ENCODE results near the gene SEZ6L2.
"Not testable (repeated sequence)": the region's sequence is repeated elsewhere in the genome, so short reads cannot be mapped to it uniquely, and the experiment has no call there.

SEZ6L2 gene

DNA sequence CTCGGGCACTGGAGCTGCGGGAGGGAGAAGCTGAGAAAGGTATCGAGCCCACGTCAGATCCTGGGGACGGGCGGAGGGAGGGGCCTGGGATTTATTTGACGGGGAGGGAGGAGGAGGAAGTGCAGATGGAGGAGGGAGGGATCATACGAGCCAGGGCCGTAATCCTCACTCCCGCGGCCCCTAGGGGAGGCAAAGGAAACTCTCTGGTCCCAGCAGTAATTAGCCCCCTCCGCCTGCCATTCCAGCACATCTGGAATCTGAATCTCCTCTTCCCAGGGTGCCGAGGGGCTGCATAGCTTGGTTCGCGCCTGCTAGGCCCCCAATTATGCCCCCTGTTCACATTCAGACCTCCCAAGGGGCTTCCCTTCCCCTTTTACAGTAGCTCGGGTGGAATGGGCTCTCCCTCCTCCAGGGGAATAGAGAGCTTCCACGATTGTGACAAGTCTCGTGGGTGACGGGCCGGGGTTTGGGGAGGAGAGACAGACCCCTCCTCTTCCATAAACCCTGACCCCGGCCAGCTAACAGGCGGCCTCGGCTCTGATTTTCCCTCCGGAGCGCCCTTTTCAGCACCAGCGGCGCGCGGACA lies at the start of gene SEZ6L2:
Gene SEZ6L2, minus strand, starts transcription at position 35 of the 586 bp plus-strand sequence. CDS start 531 bp downstream, outside the sequence.
- DNase-seq (ENCODE audit: low read depth): peak; percentile 58

DNA sequence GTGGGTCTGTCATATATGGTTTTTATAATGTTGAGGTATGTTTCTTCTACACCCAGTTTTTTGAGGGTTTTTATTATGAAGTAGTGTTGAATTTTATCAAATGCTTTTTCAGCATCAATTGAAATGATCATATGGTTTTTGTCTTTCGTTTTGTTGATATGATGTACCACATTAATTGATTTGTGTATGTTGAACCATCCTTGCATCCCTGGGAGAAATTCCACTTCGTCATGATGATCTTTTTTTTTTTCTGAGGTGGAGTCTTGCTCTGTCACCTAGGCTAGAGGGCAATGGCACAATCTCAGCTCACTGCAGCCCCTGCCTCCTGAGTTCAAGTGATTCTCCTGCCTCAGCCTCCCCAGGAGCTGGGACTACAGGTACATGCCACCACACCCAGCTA lies 48.5 kb upstream of the SEZ6L2 start:
- no peak for DNase-seq (ENCODE audit: low read depth)

DNA sequence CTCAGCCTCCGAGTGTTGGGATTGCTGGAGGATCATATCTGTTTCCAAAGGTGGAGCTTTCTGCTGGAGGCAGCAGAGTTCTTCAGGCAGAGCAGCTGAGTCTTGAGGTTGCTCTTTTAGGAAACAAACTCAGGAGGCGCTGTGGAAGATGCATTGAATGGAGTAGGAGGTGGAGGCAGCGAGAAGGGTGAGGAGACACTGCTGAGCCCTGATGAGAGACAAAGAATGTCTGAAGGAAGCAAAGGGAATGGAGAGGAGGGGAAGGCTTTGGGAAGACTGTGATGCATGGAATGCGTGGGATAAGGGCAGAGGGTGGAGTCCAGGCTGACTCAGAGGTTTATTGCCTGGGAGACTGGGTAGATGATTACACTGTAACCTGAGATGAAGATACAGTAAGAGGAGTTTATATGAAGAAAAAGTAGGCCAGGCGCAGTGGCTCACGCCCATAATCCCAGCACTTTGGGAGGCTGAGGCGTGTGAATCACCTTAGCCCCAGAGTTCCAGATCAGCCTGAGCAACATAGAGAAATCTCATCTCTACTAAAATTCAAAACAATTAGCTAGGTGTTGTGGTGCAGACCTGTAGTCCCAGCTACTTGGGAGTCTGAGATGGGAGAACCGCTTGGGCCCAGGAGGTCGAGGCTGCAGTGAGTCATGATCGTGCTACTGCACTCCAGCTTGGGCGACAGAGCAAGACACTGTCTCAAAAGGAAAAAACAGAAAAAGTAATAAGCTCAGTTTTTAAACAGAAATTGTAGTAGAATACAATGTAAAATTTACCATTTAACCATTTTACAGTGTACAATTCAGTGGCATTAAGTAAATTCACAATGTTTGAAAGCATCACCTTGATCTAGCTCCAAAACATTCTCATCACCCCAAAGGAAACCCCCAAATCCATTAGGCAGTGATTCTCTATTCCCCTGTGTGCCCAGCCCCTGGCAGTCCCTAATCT lies 44.8 kb upstream of the SEZ6L2 start:
- DNase-seq (ENCODE audit: low read depth): no peak

DNA sequence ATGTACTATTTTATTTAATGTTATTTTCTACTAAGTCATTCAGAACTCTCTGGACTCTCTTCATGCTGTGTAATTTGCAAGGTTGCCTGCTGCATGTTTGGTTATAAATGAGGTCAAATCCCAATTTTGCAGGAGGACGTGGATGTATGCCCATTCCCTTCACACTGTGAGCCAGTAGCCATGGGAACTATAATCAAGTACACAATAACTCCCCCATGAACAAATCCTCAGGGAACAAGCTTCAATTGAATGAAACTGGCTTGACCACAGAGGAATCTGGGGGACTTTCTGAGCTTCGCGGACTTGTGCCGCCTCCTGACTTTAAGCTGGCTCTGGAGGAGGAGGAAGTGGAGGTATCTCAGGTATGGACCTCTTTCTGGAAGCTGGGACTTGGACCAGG lies 41.3 kb upstream of the SEZ6L2 start:
- no peak for DNase-seq (ENCODE audit: low read depth)

DNA sequence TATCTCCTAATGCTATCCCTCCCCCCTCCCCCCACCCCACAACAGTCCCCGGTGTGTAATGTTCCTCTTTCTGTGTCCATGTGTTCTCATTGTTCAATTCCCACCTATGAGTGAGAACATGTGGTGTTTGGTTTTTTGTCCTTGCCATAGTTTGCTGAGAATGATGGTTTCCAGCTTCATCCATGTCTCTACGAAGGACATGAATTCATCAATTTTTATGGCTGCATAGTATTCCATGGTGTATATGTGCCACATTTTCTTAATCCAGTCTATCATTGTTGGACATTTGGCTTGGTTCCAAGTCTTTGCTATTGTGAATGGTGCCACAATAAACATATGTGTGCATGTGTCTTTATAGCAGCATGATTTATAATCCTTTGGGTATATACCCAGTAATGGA lies 32.4 kb upstream of the SEZ6L2 start:
- DNase-seq (ENCODE audit: low read depth): not testable (repeated sequence)

DNA sequence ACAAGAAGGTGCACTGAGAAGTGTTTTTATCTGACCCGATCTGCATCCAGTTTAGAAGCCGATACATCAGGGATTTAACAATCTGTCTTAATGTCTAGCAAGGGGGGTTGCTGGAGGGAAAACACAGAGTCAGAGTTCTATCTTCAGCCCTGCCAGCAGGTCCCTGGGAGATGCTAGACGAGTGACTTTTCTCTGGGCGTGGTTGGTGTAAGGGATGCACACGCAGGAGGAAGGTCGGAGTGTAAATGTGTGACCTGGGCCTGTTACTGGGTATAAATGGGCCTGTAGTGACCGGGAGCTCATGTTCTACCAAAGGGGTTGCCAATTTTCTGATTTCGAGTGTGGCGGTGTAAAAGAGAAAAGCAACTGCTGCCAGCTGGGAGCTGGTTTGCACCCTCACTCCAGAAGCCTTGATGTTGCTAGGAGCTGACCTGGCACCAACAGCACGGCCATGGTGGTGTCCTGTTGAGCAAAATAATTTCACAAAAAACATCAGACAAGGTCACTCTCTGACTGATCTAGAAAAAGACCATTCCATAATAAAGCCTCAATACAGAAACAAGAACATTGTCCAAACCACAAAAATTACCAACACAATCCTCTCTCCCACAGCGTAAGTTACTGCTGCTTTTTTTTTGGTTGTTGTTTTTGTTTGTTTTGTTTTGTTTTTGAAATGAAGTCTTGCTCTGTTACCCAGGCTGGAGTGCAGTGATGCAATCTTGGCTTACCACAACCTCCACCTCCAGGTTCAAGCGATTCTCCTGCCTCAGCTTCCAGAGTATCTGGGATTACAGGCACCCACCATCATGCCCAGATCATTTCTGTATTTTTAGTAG lies 27.9 kb upstream of the SEZ6L2 start:
- DNase-seq (ENCODE audit: low read depth): no peak

DNA sequence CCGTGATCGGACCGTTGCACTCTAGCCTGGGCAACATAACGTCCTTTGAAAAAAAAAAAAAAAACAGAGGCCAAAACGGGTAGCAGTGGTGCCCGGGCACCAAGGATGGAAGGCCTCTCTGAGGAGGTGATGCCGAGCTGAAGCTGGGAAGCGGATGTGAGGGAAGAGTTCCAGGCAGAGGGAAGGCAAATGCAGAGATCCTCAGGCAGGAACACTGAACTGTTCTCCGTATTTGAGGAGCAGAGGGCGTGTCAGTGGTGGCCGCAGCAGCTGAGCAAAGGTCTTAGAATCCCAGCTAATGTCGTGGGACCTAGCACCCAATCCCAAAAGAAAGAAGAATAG lies 27.3 kb upstream of the SEZ6L2 start:
- DNase-seq (ENCODE audit: low read depth): no peak

DNA sequence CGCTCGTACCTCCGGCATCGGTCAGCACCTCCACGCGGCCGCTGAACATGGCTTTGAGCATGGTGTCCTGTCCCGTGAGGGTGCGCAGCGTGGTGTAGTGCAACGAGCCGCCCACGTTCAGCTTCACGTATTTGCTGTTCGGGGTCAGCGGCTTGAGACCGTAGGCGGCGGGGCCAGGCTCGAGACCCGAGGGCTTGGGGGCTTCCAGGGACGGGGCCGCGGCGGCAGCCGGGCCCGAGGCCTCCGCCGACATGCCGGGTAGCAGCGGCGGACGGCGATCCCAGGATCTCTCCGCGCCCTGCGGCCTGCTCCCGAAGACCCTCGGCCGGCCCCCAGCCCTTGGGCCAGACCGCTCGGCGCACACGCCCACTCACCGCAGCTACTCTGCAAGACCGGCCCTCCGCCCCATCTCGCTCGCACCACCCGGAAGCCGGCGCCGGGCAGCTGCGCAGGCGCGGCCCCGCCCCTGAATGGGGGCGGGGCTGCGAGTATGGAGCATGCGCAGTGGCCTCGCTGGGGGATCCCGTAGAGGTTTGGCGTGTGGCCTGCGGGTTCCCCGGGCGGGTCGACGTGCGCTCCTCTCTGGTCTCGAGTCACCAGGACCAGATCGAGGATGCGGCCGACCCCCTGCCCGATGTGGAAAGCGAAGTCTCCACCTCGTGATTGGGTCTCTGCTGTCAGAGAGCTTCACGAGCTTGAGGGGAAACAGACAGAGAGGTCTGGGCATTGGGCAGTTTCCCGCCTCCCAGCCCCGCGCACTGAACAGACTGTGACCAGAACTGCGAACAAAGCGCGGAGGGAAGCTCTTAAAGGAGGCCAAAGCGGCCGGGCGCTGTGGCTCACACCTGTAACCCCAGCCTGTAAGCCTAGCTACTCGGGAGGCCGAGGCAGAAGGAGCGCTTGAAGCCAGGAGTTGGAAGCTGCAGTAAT lies 26.7 kb upstream of the SEZ6L2 start, which contains the start of gene KCTD13:
Gene KCTD13, minus strand, starts transcription at position 446 of the 930 bp plus-strand sequence. Its CDS starts 193 bp downstream, at position 253.
- DNase-seq (ENCODE audit: low read depth): peak; percentile 80

DNA sequence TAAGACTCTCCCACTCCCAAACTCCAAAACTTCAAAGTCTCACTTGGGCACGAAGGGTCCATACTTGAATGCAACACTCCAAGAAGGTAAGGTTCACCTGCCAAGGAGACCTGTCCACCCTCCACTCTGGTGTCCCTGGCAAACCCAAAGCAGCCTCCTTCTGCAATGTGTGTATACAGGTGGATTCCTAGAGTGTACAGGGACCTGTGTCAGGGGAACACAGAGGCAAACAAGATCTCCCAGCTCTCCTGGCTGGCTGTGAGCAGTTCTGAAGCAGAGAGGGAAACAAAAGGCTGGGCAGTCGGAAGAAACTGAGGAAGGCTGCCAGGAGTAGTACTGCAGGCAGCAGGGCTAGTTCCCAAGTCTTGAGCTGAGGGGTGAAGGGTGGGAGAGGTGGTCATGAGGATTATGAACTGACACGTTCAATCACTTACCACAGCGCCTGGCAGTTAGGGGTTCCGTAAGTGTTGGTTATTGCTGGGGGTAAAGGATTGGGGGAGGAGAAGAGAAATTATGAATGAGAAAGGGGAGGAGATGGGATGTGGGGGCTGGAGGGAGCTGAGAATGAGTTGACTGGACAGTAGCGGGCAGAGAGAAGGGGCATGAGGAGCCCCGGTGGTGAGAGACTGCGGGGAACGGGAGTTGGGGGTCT lies 25.9 kb upstream of the SEZ6L2 start:
- no peak for DNase-seq (ENCODE audit: low read depth)

DNA sequence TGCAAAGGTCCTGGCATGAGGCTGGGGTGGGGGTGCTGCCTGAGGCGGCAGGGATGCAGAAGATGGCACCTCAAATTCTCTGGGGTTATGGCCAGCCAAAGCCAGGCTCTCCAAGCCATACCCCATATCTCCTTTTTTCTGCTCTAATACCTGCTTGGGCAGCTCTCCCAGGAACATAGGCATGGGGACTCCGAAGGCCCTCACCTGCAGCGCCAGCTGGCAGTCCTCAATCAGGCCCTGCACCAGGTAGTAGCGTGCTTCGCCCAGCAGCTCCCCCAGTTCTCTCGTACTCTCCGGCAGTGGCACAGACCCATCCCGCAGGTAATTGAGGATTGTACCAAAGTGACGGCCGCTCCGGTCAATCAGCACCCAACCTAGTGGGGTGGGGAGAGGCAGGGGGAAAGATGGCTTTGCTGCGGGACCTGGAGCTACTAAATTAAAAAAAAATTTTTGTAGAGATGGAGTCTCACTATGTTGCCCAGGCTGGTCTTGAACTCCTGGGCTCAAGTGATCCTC lies 23.7 kb upstream of the SEZ6L2 start:
- no peak for DNase-seq (ENCODE audit: low read depth)

DNA sequence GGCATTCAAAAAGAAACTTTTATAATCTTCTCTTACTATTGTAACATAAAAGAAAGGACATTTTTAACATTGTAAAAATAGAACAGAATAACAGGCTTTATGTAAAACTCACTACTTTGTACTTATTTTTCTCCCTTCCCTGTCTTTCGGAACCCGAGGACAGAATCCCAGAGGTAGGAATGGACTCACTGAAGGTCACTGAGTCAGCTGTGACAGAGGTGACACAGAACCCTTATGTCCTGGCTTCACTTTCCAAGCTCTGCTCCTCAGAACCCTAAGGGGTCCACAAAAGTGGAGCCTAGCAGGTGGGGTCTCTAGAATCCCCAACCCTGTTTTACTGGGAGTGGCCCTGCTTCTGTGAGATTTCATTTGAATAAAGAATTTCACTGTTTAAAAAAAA lies 23.0 kb upstream of the SEZ6L2 start:
- DNase-seq (ENCODE audit: low read depth): no peak

DNA sequence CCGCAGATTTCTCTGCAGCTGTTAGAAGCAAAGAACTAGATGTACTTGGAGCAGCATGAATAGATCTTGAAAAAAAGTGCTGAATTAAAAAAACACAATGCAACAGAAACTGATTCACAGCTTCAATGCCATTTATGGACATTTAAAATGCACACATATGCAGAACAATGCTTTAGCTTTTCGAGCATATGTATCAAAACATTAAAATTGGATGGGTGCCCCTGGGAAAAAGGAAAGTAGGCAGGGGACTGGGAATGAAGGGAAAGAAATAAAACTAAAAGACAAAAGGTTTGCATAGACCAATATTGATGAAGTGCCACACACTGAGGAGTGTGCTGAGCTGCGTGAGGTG lies 21.7 kb upstream of the SEZ6L2 start:
- no peak for DNase-seq (ENCODE audit: low read depth)

DNA sequence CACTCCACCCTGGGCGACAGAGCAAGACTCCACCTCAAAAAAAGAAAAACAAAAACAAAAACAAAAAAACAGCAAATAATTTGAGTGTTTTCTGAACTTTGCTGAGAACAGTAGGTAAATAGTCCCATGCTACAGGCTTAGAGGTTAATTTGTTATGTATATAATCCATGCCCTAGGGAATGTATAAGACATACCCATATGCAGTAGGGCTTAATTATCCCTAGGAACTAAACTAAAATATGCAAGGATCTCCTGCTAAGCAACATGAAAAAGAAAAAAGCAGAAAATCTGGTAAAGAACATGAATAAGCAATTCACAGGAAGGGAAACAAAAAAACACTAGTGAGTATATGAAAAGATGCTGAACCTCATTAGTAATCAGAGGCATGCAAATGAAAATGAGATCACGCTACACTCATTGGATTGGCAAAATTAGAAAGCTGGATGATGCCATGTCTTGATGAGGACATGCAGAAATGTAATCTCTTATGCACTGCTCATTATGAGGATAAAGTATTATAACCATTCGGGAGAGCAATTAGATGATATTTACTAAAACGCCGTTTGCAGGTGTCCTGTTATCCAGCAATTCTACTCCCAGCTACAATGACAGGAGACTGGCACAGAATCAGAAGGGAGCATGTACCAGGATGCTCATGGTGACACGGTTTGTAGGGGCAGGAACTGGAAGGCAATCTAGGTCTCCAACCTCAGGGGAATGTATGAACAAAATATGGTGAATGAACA lies 21.1 kb upstream of the SEZ6L2 start:
- DNase-seq (ENCODE audit: low read depth): no peak

DNA sequence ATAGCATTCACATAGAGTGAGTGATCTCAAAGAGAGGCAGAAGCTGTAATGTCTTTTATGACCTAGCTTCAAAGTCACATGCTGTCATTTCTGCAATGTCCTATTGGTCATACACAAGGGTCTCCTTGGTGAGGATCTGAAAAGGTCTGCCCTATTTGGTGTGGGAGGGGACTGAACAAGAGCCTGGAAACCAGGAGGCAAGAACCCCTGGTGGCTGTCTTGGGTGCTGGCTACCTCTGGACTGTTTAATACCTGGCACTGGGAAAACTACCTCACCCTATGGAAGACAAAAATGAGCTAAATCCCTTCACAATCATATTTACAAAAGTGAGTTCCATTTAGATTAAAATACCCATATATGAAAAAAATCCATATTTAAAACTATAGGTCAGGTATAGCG lies 17.6 kb upstream of the SEZ6L2 start:
- no peak for DNase-seq (ENCODE audit: low read depth)

DNA sequence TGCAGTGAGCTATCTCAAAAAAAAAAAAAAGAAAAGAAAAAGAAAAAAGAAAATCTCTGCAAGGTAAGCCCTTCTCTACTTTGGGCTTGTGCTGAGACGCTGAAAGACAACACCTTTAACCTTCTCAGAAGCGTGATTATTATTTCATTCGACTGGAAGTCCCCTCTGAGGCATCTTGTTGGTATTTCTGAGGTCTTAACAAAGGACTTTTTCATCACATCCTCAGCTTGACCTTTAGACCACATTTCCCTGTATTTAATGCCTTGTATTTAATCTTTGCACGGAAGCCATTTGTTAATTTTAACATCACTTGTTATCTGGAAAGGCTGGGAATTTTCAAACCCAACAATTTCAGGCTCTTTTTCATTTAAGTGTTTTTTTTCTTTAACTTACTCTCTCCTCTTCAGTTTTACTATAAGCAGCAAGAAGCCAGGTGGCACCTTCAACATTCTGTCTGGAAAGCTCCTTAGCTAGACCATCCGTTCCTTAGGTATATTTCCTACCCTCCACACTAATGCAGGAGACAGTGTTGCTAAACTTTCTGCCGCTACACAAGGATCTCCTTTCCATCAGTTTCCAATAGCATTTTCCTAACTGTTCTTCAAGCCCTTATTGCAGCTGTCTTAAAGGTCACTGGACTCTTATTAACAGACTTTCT lies 16.4 kb upstream of the SEZ6L2 start:
- DNase-seq (ENCODE audit: low read depth): no peak

DNA sequence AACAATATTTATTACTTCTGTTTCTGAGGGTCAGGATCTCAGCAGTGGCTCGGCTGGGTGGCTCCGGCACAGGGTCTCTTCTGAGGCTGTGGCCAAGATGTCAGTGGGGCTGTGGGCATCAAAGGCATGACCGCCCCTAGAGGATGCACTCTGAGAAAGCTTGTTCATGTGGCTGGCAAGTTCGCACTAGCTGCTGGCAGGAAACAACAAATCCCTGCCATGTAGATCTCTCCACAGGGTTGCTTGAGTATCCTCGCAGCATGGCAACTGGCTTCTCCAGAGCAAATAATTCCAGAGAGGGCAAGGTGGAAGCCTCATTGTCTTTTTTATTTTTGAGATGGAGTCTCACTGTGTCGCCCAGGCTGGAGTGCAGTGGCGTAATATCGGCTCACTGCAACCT lies 14.2 kb upstream of the SEZ6L2 start:
- no peak for DNase-seq (ENCODE audit: low read depth)

DNA sequence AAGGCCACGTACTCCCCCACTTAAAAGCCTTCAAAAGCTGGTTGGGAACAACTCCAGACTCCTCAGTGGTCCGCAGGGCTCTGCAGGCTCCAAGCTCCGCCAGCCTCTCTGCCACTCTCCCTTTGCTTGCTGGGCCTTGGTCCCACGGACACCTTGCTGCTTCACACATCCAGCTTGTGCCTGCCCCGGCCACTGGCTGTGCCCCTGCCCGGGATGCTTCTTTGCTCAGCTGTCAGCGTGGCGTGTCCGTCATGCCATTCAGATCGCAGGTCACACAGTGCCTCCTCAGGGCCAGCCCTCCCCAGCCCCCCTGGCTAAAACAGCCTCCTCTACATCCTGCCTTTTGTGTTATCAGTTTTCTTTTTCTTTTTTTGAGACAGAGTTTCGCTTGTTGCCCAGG lies 12.7 kb upstream of the SEZ6L2 start:
- DNase-seq (ENCODE audit: low read depth): no peak

DNA sequence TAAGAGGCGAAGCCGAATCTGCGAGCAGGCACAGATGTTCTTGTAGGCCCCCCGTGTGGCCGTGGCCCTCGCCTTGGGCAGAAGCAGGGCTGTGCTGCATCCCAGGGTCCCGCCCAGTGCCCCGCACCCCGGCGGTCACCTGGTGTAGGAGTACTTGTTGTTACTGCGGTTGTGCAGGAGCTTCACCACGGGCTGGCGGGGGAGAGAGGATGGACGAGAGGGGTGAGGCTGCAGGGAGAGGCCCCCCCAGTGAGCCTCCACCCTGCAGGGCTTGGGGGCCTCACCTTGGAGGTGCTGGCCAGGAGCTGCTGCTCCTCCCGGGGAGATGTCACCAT lies 12.3 kb upstream of the SEZ6L2 start:
- DNase-seq (ENCODE audit: low read depth): no peak

DNA sequence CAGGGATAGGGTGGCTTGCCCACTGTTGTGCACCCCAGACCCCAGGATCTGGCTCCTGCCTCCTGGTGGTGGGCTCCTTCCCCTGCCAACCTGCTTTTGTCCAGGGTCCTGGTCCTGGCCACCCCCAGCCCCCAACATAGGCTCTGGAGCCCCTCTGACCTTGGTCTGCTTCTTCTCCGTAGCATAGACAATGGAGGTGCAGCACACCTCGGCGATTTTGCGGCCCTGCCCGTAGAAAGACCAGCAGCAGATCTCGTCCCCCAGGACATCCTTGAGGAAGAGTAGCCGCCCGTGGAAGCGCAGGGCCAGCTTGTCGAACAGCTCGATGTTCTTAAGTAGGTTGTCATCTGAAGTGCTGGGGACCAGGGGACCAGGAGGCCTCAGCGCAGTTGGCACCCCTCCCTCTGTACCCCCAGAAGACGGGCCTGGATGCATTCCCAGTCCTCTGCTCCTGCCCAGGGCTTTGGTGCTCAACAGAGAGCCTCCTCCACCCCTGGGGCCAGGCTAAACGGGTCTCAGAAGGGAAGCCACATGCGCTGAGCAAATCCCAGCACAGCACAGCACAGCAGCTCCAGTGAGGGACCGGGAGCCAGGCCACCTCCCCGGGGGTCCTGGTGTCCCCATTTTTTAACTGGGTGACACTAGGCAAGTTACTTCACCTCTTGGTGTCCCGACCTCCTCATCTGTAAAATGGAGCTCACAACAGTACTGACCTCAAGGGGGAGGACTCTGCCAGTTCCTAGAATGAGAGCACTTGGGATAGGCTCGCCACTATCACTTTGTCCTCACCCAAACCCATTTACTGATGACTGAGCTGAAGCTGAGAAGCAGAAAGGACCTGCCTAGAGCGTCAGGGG lies 11.7 kb upstream of the SEZ6L2 start:
- DNase-seq (ENCODE audit: low read depth): no peak
